K562 (cell line): ENCODE data around the gene CAMSAP3. TPM values are rescaled to one million over a fixed set of nuclear protein-coding genes. Genes with fewer than 3 reads are reported as not detected.

ENCODE experiments used
- ATAC-seq: fragments of 200-7000 bp; cut with Tn5 transposase; 3 replicates; pipeline ENCODE4 v1.9.1; 2020; ENCODE audit warnings: moderate library complexity
- BruUV-seq: library from RNA; stranded (reverse); fragments of 400-500 nt; replicated peaks from 2 replicates; lab custom pipeline; 2021; lab: Mats Ljungman, UMichigan
- CTCF ChIA-PET: fragments of 300-600 bp; formaldehyde crosslinking; extraction: SDS; loops from one replicate; lab custom pipeline; 2021; ENCODE audit warnings: low intra/inter-chr PET ratio; lab: Yijun Ruan, JAX
- POLR2A ChIA-PET: fragments of 300-600, 350-650 bp; sonication (Branson Sonifier 250); formaldehyde crosslinking; extraction: SDS; loops from one replicate; lab custom pipeline; 2021; ENCODE audit warnings: antibody characterized with exemption, inconsistent platforms; lab: Yijun Ruan, JAX
- DNase-seq, 4 experiments: peaks; one replicate each; pipeline versions ENCODE4 v3.0.0 to v3.0.0-alpha.2; 2011 to 2018; ENCODE audit warnings: low spot score in 3 of 4, mixed read lengths in 3 of 4; ENCODE audit errors: extremely low read depth in 1 of 4
- FAIRE-seq: peaks from 2 replicates; lab custom pipeline; 2011; peaks lifted over from hg19 to GRCh38; lab: Jason Lieb, UNC
- H2AFZ ChIP-seq: 2 replicates; pipeline ENCODE4 v1.6.0; 2011; ENCODE audit warnings: low read depth, low read length, control low read depth, inconsistent platforms
- H3K27ac ChIP-seq: fragments of 200-600 bp; 3 replicates; pipeline ENCODE4 v1.8.0; 2011; ENCODE audit warnings: low read depth, mild to moderate bottlenecking, control low read depth, inconsistent platforms, low read length, moderate library complexity, mixed read lengths; ENCODE audit errors: extremely low read depth
- H3K27me3 ChIP-seq, 2 experiments: fragments of 300-600 bp in 1 of 2; 2 replicates in 1 of 2; 3 replicates in 1 of 2; pipeline versions ENCODE4 v1.6.0 to v1.8.0; 2011; ENCODE audit warnings: inconsistent platforms in 2 of 2, low read length in 2 of 2, mild to moderate bottlenecking in 1 of 2, mixed read lengths in 1 of 2, moderate library complexity in 1 of 2; ENCODE audit not compliant: control insufficient read depth in 2 of 2, insufficient read depth in 2 of 2
- H3K36me3 ChIP-seq: fragments of 300-600 bp; 3 replicates; pipeline ENCODE4 v1.8.0; 2011; ENCODE audit warnings: mild to moderate bottlenecking, low read length, inconsistent platforms; ENCODE audit not compliant: control insufficient read depth, insufficient read depth
- H3K4me1 ChIP-seq, 2 experiments: fragments of 200-600 bp in 1 of 2; replicated peaks in 1 of 2; 2 replicates in 1 of 2; 3 replicates in 1 of 2; pipeline versions ENCODE4 v1.5.1 to v1.8.0; 2011; ENCODE audit warnings: inconsistent platforms in 2 of 2, low read length in 2 of 2, mild to moderate bottlenecking in 1 of 2, mixed read lengths in 1 of 2, moderate library complexity in 1 of 2; ENCODE audit not compliant: control insufficient read depth in 2 of 2, insufficient read depth in 2 of 2
- H3K4me2 ChIP-seq: 2 replicates; pipeline ENCODE4 v1.6.1; 2011; ENCODE audit warnings: low read length, control low read depth, inconsistent platforms, mixed read lengths; ENCODE audit not compliant: insufficient read depth
- H3K4me3 ChIP-seq: fragments of 200-600 bp; sonication (generic), shearing (Covaris generic); 2 replicates; pipeline ENCODE4 v1.5.1; 2016; ENCODE audit warnings: control low read depth, inconsistent platforms
- H3K79me2 ChIP-seq: fragments of 200-600 bp; 3 replicates; pipeline ENCODE4 v1.8.0; 2011; ENCODE audit warnings: low read length, inconsistent platforms; ENCODE audit not compliant: control insufficient read depth, insufficient read depth
- H3K9ac ChIP-seq, 2 experiments: 2 replicates each; pipeline versions ENCODE4 v1.6.0 to v1.6.1; 2011; ENCODE audit warnings: low read depth in 2 of 2, low read length in 2 of 2, control low read depth in 1 of 2, inconsistent platforms in 1 of 2, mild to moderate bottlenecking in 1 of 2, mixed read lengths in 1 of 2; ENCODE audit not compliant: insufficient read depth in 1 of 2
- H3K9me1 ChIP-seq: one replicate; pipeline ENCODE4 v1.6.0; 2011; ENCODE audit warnings: inconsistent platforms, mild to moderate bottlenecking, low read length, moderate library complexity; ENCODE audit not compliant: control insufficient read depth, insufficient read depth
- H3K9me3 ChIP-seq: replicated peaks from 2 replicates; pipeline ENCODE4 v1.5.1; 2011; ENCODE audit warnings: low read depth, low read length, inconsistent platforms; ENCODE audit not compliant: control insufficient read depth, insufficient read depth
- H4K20me1 ChIP-seq: replicated peaks from 2 replicates; pipeline ENCODE4 v1.6.1; 2011; ENCODE audit warnings: low read length, inconsistent platforms, mixed read lengths; ENCODE audit not compliant: control insufficient read depth, insufficient read depth
- ASH1L ChIP-seq: fragments of 450-650 bp; IDR thresholded peaks from 2 replicates; pipeline ENCODE4 v1.6.1; 2018; ENCODE audit warnings: borderline replicate concordance, mild to moderate bottlenecking, low read depth; ENCODE audit not compliant: partially characterized antibody
- CEBPZ ChIP-seq: fragments of 150-350 bp; IDR thresholded peaks from 2 replicates; pipeline ENCODE4 v1.6.1; 2014; ENCODE audit warnings: low read depth, mild to moderate bottlenecking, low read length, borderline replicate concordance
- ETV5 ChIP-seq: sonication (generic); formaldehyde crosslinking; IDR thresholded peaks from 2 replicates; pipeline ENCODE4 v1.4.0; 2020; ENCODE audit warnings: low read depth, mild to moderate bottlenecking, missing genetic modification reagents
- FOXP1 ChIP-seq: sonication (generic); formaldehyde crosslinking; IDR thresholded peaks from 2 replicates; pipeline ENCODE4 v1.8.0; 2022; ENCODE audit warnings: mild to moderate bottlenecking, missing genetic modification reagents
- MYBL2 ChIP-seq, 2 experiments: fragments of 450-650 bp in 1 of 2; sonication (generic) in 1 of 2; formaldehyde crosslinking in 1 of 2; IDR thresholded peaks; 2 replicates each; pipeline versions ENCODE4 v1.6.1 to v1.8.1; 2017 to 2022; ENCODE audit warnings: borderline replicate concordance in 1 of 2, inconsistent platforms in 1 of 2, low read depth in 1 of 2, mild to moderate bottlenecking in 1 of 2, missing genetic modification reagents in 1 of 2, moderate library complexity in 1 of 2
- NFIC ChIP-seq: fragments of 450-650 bp; IDR thresholded peaks from 2 replicates; pipeline ENCODE4 v1.6.1; 2017; ENCODE audit warnings: mild to moderate bottlenecking, inconsistent platforms
- NR2C1 ChIP-seq, 2 experiments: fragments of 450-650 bp; IDR thresholded peaks; 2 replicates each; pipeline ENCODE4 v1.6.1; 2017; ENCODE audit warnings: mild to moderate bottlenecking in 2 of 2, antibody characterized with exemption in 1 of 2, inconsistent platforms in 1 of 2, missing compliant biosample characterization in 1 of 2, missing genetic modification characterization in 1 of 2
- PRPF4 ChIP-seq: fragments of 200-400 bp; formaldehyde crosslinking; IDR thresholded peaks from one replicate; pipeline ENCODE4 v1.6.1; 2017; ENCODE audit warnings: low read length, low read depth, mild to moderate bottlenecking; ENCODE audit not compliant: insufficient read depth, poor library complexity, severe bottlenecking
- RFX1 ChIP-seq: fragments of 450-650 bp; IDR thresholded peaks from 2 replicates; pipeline ENCODE4 v1.6.1; 2016; ENCODE audit warnings: mild to moderate bottlenecking, moderate library complexity
- SOX6 ChIP-seq: fragments of 450-650 bp; IDR thresholded peaks from 2 replicates; pipeline ENCODE4 v1.6.1; 2014; ENCODE audit warnings: mild to moderate bottlenecking
- ZFP36 ChIP-seq: fragments of 150-350 bp; IDR thresholded peaks from 2 replicates; pipeline ENCODE4 v1.6.1; 2018; ENCODE audit warnings: low read length, low read depth; ENCODE audit not compliant: partially characterized antibody
- ZFP91 ChIP-seq: sonication (generic); formaldehyde crosslinking; IDR thresholded peaks from 2 replicates; pipeline ENCODE4 v1.8.0; 2022; ENCODE audit warnings: mild to moderate bottlenecking, missing genetic modification reagents
- ZNF134 ChIP-seq: fragments of 250-450 bp; sonication (Bioruptor Pico); conservative IDR thresholded peaks from 2 replicates; pipeline ENCODE4 v1.4.0; 2020
- ZNF655 ChIP-seq: fragments of 250-450 bp; sonication (Bioruptor Pico); IDR thresholded peaks from 2 replicates; pipeline ENCODE4 v1.5.0; 2021
- ZNF780A ChIP-seq: fragments of 250-450 bp; sonication (Bioruptor Pico); IDR thresholded peaks from 2 replicates; pipeline ENCODE4 v1.5.0; 2021; ENCODE audit warnings: mild to moderate bottlenecking
- WGBS: fragments of 100-300 bp; shearing (Covaris generic); methylation state at CpG from one replicate; pipeline ENCODE4 v1.1.6; 2016; ENCODE audit warnings: low coverage, mixed read lengths; ENCODE audit not compliant: insufficient coverage; ENCODE audit errors: missing lambda C conversion rate; 5-methylcytosine and 5-hydroxymethylcytosine counted together
- in situ Hi-C: fragments of 300-500 bp; cut with MboI; formaldehyde crosslinking; loops from 4 replicates; pipeline ENCODE4 v1.15.0; 2018; ENCODE audit warnings: inconsistent platforms, mixed read lengths
- intact Hi-C: fragments of 100-400 bp; cut with micrococcal nuclease; formaldehyde crosslinking; loops from 2 replicates; pipeline ENCODE4 v1.14.2; 2022
- polyA plus RNA-seq, 8 experiments: library from polyadenylated mRNA; depleted of rRNA in 4 of 8; stranded (reverse) in 5 of 8; unstranded in 3 of 8; fragments of >200 nt; fragmentation: Nextera tagmentation in 2 of 8; fragmentation: Illumina TruSeq in 1 of 8; extraction: Ambion mirVana in 2 of 8; extraction: Trizol in 1 of 8; gene quantifications; 2 replicates each; pipeline versions ENCODE4 v1.2.1 to v1.2.3, GENCODE V29; 2011 to 2014; ENCODE audit warnings: inconsistent platforms in 1 of 8, missing spikeins in 1 of 8
- total RNA-seq, 7 experiments: library from RNA; depleted of rRNA in 6 of 7; stranded (reverse); fragments of >200 nt in 6 of 7; fragmentation: Illumina TruSeq in 2 of 7; extraction: Trizol in 2 of 7; gene quantifications; 2 replicates each; pipeline versions ENCODE4 v1.2.1 to v1.2.3, GENCODE V29; 2011 to 2021; ENCODE audit warnings: low replicate concordance in 1 of 7

Gene CAMSAP3
- total and polyA plus RNA-seq, 9 of the 15 experiments (the other 6 are each of a cell fraction or from before 2014, with no cell fraction given), result 0.01 to 0.89 (median 0.22) TPM; not detected in 1

GRCh38 chr19:7558667-7559066 is 37.0 kb upstream of the CAMSAP3 start:
- Histone ChIP-seq H3K27me3 (no peaks in the 10 kb centered on the region; a peak in 1 of 5 replicates), H3K36me3 (peaks cover 13% of the 10 kb centered on the region; the same call in 1 of the 3 replicates), H3K9me1 (no peaks in the 10 kb centered on the region), H3K9ac (no peak overlapping the region), H2AFZ (no peak overlapping the region), H3K4me2 (no peak overlapping the region), H3K4me1 (peaks cover 0 to 25% of the 10 kb centered on the region in 2 experiments; a peak in 2 of 5 replicates), H3K4me3 (no peak overlapping the region), H3K9me3 (no peaks in the 10 kb centered on the region), H3K27ac (no peak overlapping the region), H3K79me2 (no peaks in the 10 kb centered on the region), H4K20me1 (peaks cover 3% of the 10 kb centered on the region)
- FAIRE-seq, result no peak
- CTCF ChIA-PET, result no interaction called here
- POLR2A ChIA-PET, result no interaction called here
- no peak for DNase-seq
- intact Hi-C loops, result no loop called here
- 87% methylated on average over 17 of the region's 18 CpGs for WGBS
- no peak for ATAC-seq
- in situ Hi-C loops, result no loop called here
- no TSS peak for BruUV-seq
- no peak for TF ChIP-seq PRPF4
- no peak for TF ChIP-seq SOX6
- TF ChIP-seq NFIC, result no peak
- TF ChIP-seq RFX1, result no peak
- TF ChIP-seq ZNF134 (CRISPR knock-in tag), result no peak
- no peak for TF ChIP-seq ZFP36
- no peak for TF ChIP-seq ETV5 (CRISPR knock-in tag)
- TF ChIP-seq MYBL2 (IDR thresholded peaks at IDR 0.05; ENCODE audit: low read depth), result no peak
- TF ChIP-seq MYBL2 (CRISPR knock-in tag; IDR thresholded peaks at IDR 0.05; ENCODE audit: borderline replicate concordance), result no peak
- no peak for TF ChIP-seq ZNF780A (CRISPR knock-in tag)
- TF ChIP-seq ZFP91 (CRISPR knock-in tag), result no peak
- no peak for TF ChIP-seq ZNF655 (CRISPR knock-in tag)
- TF ChIP-seq NR2C1 (IDR thresholded peaks at IDR 0.05), result no peak
- TF ChIP-seq NR2C1 (tag; IDR thresholded peaks at IDR 0.05), result no peak
- TF ChIP-seq CEBPZ, result no peak
- no peak for TF ChIP-seq ASH1L
- no peak for TF ChIP-seq FOXP1
